ENCODE measurements around the gene NLE1.
A peak's percentile ranks its signal among the peaks of the same experiment; 100 is the strongest.
"Not testable (repeated sequence)": the region's sequence is repeated elsewhere in the genome, so short reads cannot be mapped to it uniquely, and the experiment has no call there.

NLE1 gene

DNA sequence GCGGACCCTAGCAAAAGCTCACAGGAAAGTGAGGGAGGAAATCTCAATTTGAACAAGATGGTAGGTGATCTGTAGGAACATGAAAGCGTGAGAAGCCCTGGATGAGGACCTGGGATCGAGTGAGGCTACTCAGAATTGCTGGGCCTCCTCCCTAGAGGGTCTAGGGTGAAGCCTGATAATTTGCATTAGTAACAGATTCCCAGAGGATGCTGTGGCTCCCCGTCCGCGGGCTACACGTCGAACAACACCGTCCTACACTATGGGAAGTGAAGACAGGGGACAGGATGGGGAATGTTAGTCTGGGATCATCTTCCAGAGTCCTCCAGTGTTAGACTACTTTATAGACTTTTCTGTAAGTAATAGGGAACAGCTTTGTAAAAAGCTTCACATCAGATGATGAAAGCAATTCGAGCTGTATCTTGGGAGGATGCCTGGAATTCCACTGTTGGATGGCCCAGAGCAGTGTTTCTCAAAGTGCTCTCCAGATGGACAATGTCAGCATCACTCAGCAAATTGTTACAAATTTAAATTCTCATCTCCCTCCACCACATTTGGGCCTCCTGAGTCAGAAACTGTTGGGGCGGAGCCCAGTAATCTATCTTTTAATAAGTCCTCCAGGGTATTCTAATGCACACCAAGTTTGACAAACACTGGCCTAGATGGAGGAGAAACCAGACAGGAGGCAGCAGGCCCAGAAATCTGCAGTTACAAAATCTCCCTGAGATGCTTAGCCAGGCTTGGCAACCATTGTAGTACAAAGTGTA lies 14.2 kb downstream of the NLE1 start:
- no peak for DNase-seq

DNA sequence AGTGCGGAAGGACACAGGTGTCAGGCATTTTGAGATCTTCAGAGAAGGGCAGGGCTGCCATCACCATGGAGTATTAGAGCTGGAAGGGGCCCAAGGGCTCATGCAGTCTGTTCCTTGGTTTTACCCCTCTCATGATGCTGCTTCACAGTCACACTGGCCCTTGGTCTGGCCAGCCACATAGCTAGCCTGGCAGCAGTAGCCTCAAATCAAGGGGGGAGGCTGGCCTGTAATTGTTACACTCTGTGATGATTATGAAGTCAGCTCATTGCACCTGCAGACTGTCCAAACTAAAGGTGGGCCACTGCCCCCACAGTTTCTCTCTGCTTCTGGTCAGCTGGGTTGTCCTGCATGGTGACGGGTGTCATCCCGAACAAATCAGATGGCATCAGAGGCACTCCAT lies 20.8 kb downstream of the NLE1 start, which contains the start of gene FNDC8:
Gene FNDC8 (plus strand): TSS at position 301 of the 400 bp plus-strand sequence. CDS start 79 bp downstream, at position 380.
- DNase-seq, result no peak

GRCh38 chr17:35119370-35120165 lies 22.5 kb downstream of the NLE1 start, which contains the start of gene RAD51D:
Gene RAD51D, minus strand, starts transcription at chr17:35119860. Its CDS starts 247 bp downstream, at chr17:35119613.
- DNase-seq, result peak; percentile 39

- no peak for DNase-seq
These were observed 24.1 kb downstream of the NLE1 start for GRCh38 chr17:35117984-35118383.

DNA sequence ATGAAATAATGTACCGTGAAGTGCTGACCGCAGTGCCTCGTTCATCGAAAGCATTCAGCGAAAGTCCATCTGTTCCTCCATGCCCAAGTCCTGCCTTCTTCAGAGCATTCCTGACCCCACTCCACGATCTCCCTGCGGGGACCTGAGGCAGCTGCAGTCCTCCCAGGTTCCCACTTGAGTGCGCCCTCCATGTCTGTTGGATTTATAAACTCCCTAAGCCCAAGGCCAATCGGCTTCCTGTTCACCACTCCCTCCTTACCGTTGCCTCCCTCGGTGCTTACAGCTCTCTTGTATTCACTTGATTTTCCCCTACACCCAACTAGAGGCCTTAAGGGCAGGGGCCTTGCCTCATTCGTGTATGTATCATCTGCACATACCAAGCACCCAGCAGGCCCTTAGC lies 25.3 kb downstream of the NLE1 start:
- DNase-seq, result no peak

GRCh38 chr17:35110791-35111190 lies 31.3 kb downstream of the NLE1 start:
- not testable (repeated sequence) for DNase-seq

GRCh38 chr17:35104844-35105450 lies 37.2 kb downstream of the NLE1 start:
- DNase-seq, result no peak

- no peak for DNase-seq
These were observed 38.8 kb downstream of the NLE1 start for GRCh38 chr17:35103271-35103670.

GRCh38 chr17:35101725-35102124 lies 40.4 kb downstream of the NLE1 start:
- no peak for DNase-seq

DNA sequence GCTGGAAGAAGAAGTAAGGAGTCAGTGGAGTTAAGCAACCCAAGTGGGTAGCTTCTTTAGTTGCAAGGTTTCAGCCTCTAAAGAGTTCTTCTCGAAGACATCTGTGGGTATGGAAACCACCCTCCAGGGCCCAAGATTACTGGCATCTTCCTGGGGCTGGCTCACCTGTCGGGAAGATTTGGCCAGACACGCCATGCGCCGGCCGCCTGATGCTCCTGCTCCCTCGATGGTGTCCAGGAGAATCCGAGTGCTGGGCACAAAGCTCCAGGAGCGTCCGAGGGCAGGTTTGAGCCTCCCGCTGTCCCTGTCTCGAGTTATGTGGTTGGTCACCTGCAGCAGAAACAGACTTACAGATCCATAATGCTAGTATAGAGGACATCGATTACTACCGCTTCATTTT lies 41.1 kb downstream of the NLE1 start:
- no peak for DNase-seq

- no peak for DNase-seq
These were observed 42.2 kb downstream of the NLE1 start for GRCh38 chr17:35099908-35100307.

GRCh38 chr17:35097776-35098175 lies 44.3 kb downstream of the NLE1 start:
- no peak for DNase-seq

GRCh38 chr17:35095741-35096140 lies 46.4 kb downstream of the NLE1 start:
- no peak for DNase-seq

DNA sequence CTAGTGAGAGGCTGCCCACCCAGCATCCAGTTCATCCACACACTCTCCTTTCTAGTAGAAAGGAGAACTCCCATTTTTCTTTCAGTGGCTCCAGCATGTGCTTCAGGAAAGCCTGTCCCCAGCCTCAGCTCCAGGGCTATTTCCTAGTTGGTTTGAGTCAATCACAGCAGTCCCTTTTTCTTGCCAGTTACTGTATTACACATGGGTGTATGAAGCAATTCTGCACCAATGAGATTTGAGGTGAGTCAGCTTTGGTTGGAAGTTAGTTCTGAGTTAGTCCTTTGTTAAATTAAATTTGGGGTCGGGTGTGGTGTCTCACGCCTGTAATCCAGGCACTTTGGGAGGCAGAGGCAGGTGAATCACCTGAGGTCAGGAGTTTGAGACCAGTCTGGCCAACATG lies 47.2 kb downstream of the NLE1 start:
- peak; percentile 40 for DNase-seq

DNA sequence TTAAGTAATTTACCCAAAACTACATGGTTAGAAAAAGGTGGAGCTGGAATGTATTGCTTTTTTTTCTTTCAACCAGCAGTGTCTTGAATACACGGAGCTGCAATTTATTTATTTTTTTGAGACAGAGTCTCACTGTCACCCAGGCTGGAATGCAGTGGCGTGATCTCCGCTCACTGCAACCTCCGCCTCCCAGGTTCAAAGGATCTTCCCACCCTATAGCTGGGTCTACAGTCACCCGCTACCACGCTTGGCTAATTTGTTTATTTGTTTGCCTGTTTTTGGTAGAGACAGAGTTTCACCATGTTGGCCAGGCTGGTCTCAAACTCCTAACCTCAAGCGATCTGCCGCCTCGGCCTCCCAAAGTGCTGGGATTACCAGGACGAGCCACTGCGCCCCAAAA lies 51.4 kb downstream of the NLE1 start:
- not testable (repeated sequence) for DNase-seq

DNA sequence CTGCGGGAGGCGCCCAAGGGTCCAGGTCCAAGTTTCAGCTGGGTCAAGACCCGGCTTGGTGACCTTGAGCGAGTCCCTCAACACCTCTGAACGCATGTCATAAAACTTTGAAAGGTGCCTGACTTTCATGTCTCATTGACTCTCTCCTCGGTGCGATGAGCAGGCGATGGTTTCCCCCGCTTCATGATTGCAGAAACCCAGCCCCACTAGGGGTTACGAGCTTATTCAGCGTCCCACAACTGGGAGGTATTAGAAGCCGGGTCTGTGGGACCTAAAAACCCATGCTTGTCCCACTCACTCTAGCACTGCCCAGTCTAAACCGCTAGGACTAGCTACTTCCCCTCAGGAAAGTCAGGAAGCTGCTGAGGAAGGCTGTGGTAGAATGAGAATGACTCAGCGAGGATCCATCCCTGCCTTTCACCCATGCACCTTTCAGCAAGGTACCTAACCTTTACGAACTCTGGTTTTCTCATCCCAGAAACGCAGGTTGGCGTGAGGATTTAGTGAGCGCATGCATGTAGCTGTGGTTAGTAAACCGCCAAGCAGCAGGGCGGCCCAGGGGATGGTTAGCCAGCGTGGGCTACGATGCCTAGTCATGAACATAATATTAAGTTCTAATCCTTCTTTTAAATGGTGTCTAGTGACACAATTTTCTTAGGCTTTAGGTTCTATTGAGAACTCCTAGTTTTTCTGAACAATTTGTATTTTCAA lies 52.4 kb downstream of the NLE1 start:
- no peak for DNase-seq

DNA sequence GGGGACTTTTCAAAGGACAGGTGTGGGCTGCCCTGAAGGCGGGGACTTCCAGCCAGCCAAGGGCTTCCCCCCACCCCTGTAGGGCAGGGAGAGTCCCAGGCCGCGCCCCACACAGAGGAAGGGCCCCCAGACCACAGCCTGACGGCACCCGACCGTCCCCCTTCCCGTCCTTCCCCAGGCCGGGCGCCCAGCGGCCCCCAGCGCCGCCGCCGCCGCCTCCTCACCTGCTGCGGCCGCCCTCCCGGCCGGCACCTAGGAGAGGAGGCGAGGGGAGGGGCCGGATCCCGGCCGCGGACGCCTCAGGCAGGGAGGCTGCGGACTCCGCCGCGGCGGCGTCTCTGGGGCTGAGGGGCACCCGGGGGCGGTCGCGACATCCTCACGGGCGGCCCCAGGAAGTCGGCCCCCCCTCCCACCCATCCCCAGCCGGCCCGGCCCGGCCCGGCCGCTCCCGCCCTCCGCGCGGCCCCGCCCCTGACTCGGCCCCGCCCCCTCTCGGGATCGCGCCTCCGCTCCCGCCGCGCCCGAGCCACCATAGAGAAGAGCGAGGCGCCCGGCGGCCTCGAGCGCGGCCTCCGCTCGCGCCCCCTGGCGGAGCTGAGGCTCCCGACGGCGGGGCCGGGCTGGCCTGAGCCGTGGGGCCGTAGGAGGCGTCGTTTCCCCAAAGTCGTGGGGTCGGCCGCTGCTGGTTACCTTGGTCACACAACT lies 53.1 kb downstream of the NLE1 start:
- peak; percentile 62 for DNase-seq

GRCh38 chr17:35088356-35088880 lies 53.7 kb downstream of the NLE1 start:
- DNase-seq, result no peak

GRCh38 chr17:35087731-35088355 lies 54.3 kb downstream of the NLE1 start:
- no peak for DNase-seq

- DNase-seq, result no peak
These were observed 55.1 kb downstream of the NLE1 start for GRCh38 chr17:35086931-35087573.

- no peak for DNase-seq
These were observed 55.9 kb downstream of the NLE1 start for GRCh38 chr17:35086164-35086563.

Measured in amniotic stem cell (primary cell).